ENCODE results near the gene NUCB1.
A peak's percentile ranks its signal among the peaks of the same experiment; 100 is the strongest.
"Not testable (repeated sequence)": the region's sequence is repeated elsewhere in the genome, so short reads cannot be mapped to it uniquely, and the experiment has no call there.

Gene NUCB1

DNA sequence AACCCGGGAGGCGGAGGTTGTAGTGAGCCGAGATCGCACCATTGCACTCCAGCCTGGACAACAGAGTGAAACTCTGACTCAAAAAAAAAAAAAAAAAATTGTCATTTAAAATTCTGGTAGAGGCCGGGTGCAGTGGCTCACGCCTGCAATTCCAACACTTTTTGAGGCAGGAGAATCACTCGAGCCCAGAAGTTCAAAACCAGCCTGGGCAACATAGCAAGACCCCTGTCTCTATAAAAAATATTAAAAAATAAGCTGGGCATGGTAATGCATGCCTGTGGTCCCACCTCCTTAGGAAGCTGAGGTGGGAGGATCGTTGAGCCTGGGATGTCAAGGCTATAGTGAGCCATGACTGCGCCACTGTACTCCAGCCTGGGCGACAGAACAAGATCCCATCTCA is 6.2 kb downstream of the NUCB1 start:
- no peak for DNase-seq

DNA sequence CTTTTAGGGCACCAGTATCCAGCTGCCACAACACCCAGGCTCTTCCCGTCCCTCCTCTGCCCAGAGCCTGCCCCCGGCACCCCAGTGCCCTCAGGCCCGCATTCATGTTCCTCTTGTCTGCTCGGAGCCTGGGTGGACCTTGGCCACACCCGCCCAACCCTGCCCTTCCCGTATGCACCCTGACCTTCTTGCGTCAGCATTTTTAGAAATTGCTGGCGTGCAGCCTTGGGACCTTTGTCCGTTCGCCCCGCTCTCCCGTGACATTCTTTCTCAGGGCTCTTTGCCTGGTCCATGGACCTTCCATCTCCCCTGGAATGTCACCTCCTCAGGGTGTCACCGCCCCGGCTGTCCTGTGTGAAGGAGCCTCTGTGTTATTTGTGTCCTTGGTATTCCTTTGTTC is 7.6 kb downstream of the NUCB1 start:
- DNase-seq = no peak

DNA sequence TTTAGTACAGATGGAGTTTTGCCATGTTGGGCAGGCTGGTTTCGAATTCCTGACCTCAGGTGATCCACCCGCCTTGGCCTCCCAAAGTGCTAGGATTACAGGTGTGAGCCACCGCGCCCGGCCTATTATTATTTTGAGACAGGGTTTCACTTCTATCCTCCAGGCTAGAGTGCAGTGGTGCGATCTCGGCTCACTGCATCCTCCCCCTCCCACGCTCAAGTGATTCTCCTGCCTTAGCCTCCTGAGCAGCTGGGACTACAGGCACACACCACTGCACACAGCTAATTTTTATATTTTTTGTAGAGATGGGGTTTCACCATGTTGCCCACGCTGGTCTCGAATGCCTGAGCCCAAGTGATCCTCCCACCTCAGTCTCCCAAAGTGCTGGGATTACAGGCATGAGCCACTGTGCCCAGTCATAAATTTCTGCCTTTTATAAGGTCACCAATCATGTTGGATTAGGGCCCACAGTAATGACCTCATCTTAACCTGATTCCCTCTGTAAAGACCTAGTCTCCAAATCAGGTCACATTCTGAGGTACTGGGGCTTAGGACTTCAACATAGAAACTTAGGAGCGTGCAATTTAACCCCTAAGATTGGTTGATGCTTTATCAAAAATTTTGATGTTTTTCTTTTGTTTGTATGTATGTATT is 9.4 kb downstream of the NUCB1 start:
- not testable (repeated sequence) for DNase-seq

DNA sequence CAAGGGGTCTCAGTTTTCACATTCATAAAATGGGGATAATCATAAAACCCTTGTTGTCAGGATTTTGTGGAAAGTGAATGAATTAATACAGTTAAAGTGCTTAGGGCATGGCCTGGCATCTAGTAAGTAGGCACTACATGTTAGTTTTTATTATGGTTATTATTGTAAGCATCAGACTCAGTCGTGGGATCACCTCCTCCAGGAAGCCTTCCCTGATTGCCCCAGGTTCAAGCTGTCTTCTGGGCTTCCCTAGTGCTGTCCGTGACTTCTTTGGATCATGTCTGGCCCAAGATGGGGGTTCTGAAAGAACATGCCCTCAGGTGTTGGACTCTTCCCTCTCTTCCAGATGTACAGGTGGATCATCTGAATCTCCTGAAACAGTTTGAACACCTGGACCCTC is 10.7 kb downstream of the NUCB1 start:
- DNase-seq = no peak

DNA sequence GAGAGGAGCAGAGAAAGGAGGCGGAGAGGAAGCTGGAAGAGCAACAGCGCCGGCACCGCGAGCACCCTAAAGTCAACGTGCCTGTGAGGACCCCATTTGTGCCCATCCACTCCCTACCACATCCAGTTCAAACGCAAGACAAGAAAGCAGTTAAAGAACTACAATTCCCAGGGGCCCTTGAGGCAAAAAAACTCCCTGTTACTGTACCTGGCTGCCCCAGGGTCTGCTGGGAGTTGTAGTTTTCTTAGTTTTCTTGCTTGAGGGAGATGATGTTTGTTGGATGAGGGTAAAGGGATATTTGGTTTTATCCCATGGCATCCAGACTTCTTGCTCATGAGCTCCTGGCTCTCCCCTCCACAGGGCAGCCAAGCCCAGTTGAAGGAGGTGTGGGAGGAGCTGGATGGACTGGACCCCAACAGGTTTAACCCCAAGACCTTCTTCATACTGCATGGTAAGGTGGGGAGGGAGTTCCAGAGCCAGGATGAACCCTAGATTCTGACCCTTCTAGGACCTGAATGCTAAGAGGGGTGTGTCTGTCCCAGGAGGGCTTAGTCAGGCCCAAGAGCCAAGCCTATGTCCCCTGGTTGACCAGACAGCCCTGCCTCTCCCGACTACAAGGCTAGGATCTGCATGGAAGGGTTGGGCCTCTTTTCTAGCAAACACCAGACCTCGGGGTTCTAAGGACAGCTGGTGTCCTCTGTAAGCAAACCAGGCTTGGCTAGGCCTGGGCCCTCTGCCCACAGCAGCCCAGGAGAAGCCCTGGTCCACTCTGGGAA is 13.2 kb downstream of the NUCB1 start:
- no peak for DNase-seq

DNA sequence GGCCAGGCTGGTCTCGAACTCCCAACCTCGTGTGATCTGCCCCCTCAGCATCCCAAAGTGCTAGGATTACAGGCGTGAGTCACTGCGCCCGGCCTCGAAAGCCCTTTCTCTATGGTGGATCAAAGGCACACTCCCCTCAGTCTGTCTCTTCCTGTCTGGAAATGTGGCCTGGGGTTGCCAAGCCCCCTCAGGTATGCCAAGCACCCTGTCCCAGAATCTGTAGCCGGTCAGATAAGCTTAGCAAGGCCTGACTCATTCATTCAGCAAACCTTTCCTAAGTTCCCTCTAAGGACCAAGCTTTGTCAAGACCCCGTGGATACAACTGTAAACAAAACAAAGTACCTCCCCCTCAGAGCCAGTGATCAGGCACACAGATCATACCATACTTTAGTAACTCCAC is 14.1 kb downstream of the NUCB1 start:
- no peak for DNase-seq

DNA sequence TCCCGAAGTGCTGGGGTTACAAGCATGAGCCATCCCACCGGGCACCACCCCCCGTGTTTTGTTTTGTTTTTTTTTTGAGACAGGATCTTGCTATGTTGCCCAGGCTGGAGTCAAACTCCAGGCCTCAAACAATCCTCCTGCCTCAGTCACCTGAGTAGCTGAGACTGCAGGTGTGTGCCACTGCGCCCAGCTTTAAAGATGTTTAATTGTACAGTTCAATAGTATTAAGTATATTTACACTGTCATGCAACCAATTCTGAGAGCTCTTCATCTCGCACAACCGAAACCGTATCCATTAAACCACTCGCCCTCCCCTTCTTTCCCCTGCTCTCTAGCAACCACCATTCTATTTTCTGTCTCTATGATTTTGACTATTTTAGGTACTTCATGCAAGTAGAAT is 15.6 kb downstream of the NUCB1 start:
- DNase-seq = no peak

DNA sequence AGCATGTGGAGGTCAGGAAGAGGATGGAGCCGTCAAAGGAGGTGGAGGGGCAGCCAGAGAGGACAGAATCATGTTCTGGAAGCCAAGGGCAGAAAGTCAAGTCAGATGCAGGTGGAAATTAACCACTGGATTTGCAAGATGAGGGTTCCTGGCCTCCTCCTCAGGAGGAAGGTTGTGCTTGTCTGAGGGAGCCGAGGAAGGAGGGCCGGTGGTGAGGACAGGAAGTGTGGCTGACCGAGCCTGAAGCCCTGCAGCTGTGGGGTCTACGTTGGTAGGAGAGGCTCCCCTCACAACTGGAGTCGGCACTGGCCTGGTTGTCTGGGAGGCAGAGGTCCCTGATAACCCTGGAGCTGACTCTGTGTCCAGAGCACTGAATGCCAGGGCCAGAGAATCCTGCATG is 18.0 kb downstream of the NUCB1 start:
- no peak for DNase-seq

DNA sequence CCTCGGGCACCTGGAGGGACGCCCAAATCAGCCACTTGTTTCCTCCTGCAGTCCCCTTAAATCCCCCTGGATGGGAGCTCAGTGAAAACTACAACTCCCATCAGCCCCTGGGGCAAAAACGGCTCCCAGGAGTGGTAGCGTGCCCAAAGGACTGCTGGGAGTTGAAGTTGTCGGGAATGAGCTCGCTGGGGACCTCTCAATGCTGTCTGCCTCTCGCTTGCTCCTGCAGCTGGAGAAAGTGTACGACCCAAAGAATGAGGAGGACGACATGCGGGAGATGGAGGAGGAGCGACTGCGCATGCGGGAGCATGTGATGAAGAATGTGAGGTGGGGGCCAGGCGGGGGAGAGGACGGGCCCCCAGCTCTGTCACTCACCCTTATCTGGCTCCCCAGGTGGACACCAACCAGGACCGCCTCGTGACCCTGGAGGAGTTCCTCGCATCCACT is 18.7 kb downstream of the NUCB1 start:
- DNase-seq = no peak

DNA sequence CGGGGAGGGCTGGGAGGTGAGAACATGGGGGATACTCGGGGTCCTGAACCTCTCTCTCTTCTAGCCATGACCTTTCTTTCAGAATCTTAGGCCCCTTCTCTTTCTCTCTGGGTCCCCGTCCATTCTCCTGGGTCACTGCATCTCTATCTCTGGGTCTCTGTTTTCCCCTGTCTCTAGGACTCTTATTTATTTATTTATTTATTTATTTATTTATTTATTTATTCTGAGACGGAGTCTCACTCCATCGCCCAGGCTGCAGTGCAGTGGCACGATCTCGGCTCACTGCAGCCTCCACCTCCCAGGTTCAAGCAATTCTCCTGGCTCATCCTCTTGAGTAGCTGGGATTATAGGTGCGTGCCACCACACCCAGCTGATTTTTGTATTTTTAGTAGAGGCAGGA is 19.2 kb downstream of the NUCB1 start:
- not testable (repeated sequence) for DNase-seq

DNA sequence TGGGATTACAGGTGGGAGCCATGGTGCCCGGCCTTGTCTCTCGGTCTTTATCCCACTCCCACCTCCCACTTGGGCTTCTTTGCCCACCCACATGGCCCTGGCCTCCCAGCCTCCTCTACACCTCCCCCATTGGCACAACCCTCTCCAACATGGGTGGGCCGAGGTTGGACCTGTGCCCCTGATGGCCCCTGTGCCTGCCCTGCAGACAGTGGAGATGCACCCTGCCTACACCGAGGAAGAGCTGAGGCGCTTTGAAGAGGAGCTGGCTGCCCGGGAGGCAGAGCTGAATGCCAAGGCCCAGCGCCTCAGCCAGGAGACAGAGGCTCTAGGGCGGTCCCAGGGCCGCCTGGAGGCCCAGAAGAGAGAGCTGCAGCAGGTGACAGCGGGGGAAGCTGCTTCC is 20.8 kb downstream of the NUCB1 start:
- no peak for DNase-seq

DNA sequence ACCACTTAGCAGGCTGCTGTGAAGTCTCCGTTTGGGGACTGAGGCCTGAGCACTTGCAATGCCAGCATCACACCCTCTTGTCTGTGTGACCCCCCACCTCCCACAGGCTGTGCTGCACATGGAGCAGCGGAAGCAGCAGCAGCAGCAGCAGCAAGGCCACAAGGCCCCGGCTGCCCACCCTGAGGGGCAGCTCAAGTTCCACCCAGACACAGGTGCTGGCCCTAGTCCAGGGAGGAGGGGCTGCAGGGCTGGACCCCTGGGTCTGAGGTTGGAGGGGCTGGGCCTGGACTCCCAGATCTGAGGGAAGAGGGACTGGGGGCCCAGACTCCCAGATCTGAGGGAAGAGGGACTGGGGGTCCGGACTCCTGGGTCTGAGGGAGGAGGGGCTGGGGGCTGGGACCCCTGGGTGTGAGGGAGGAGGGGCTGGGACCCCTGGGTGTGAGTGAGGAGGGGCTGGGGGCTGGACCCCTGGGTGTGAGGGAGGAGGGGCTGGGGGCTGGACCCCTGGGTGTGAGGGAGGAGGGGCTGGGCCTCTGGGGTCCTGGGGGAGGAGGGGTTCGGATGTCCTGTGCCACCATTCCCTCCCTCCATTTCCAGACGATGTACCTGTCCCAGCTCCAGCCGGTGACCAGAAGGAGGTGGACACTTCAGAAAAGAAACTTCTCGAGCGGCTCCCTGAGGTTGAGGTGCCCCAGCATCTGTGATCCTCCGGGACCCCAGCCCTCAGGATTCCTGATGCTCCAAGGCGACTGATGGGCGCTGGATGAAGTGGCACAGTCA is 21.8 kb downstream of the NUCB1 start:
- DNase-seq = no peak

DNA sequence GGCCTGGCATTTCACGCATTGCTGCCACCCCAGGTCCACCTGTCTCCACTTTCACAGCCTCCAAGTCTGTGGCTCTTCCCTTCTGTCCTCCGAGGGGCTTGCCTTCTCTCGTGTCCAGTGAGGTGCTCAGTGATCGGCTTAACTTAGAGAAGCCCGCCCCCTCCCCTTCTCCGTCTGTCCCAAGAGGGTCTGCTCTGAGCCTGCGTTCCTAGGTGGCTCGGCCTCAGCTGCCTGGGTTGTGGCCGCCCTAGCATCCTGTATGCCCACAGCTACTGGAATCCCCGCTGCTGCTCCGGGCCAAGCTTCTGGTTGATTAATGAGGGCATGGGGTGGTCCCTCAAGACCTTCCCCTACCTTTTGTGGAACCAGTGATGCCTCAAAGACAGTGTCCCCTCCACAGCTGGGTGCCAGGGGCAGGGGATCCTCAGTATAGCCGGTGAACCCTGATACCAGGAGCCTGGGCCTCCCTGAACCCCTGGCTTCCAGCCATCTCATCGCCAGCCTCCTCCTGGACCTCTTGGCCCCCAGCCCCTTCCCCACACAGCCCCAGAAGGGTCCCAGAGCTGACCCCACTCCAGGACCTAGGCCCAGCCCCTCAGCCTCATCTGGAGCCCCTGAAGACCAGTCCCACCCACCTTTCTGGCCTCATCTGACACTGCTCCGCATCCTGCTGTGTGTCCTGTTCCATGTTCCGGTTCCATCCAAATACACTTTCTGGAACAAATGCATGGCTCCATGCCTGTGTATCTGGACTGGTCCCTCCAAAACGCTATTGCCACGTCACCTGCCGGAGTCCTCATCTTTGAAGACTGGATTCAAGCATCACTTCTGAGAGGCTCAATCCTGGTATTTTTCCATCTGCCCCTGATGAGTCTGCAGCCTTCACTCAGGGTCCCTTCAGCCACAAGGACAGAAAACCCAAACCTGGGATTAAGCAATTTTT is 22.7 kb downstream of the NUCB1 start:
- no peak for DNase-seq

DNA sequence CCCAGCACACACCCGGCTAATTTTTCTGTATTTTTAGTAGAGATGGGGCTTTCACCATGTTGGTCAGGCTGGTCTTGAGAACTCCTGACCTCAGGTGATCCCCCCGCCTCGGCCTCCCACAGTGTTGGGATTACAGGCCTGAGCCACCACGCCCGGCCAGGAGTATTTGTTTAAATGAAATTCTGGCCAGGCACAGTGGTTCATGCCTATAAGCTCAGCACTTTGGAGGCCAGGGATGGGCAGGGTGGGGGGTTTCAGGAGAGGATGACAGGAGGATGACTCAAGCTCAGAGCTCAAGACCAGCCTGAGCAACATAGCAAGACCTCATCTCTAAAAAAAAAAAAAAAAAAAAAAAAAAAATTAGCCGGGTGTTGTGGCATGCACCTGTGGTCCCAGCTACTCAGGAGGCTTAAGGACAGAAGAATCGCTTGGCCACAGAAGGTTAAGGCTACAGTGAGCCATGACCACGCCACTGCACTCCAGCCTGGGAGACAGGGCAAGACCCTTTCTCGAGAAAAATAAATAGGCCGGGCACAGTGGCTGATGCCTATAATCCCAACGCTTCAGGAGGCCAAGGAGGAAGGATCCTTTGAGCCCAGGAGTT is 25.2 kb downstream of the NUCB1 start:
- no peak for DNase-seq

DNA sequence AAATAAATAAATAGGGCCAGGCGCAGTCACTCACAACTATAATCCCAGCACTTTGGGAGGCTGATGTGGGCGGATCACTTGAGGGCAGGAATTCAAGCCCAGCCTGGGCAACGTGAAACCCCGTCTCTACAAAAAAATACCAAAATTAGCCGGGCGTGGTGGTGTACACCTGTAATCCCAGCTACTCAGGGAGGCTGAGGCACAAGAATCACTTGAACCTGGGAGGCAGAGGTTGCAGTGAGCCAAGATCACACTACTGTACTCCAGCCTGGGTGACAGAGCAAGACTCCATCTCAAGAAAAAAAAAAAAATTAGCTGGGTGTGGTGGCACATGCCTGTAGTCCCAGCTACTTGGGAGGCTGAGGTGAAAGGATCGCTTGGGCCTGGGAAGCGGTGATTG is 25.8 kb downstream of the NUCB1 start:
- not testable (repeated sequence) for DNase-seq

DNA sequence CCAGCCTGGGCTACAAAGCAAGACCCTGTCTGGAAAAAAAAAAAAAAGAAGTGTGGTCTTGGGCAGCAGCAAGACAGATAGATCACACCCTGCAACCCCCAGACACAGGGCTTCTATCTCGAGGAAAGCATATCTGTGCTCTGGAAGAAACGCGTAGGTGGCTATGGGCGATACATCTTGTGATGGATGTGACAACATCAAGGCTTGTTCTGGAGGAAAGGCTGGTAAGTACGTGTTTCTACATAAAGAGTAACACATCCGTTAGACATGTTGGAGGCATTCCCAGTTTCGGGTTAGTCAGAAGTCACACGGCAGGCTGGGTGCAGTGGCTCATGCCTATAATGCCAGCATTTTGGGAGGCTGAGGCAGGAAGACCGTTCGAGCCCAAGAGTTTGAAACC is 26.8 kb downstream of the NUCB1 start:
- no peak for DNase-seq

DNA sequence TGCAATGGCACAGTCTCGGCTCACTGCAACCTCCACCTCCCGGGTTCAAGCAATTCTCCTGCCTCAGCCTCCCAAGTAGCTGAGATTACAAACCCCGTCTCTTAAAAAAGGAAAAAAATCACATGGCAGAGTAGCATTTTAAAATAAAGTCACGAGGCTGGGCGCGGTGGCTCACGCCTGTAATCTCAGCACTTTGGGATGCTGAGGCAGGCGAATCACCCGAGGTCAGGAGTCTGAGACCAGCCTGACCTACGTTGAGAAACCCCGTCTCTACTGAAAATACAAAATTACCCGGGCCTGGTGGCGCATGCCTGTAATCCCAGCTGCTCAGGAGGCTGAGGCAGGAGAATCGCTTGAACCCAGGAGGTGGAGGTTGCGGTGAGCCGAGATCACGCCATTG is 27.6 kb downstream of the NUCB1 start:
- not testable (repeated sequence) for DNase-seq

DNA sequence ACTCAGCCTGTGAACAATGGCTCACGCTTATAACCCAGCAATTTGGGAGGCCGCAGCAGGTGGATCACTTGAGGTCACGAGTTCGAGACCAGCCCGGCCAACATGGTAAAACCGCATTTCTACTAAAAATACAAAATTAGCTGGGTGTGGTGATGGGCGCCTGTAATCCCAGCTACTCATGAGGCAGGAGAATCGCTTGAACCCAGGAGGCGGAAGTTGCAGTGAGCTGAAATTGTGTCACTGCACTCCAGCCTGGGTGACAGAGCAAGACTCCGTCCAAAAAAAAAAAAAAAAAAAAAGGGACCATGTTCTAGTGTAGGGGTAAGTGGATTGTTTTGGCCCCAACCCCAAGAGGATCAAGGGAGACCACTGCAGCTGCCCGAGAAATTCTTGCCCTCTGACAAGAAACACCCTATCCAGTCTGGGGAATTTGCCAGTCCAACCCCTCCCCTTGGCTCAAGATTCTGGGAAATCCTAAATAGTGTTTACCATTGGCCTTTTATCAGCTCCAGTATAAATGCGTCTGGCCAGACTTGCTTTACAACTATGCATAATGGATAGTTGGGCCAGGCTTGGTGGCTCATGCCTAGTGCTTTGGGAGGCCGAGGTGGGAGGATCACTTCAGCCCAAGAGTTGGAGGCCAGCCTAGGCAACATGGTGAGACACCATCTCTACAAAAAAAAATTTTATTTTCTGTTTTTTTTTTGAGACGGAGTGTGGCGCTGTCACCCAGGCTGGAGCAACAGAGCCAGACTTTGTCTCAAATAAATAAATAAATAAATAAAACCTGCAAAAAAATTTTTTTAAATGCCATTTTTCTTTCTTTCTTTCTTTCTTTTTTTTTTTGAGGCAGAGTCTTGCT is 28.3 kb downstream of the NUCB1 start:
- no peak for DNase-seq

DNA sequence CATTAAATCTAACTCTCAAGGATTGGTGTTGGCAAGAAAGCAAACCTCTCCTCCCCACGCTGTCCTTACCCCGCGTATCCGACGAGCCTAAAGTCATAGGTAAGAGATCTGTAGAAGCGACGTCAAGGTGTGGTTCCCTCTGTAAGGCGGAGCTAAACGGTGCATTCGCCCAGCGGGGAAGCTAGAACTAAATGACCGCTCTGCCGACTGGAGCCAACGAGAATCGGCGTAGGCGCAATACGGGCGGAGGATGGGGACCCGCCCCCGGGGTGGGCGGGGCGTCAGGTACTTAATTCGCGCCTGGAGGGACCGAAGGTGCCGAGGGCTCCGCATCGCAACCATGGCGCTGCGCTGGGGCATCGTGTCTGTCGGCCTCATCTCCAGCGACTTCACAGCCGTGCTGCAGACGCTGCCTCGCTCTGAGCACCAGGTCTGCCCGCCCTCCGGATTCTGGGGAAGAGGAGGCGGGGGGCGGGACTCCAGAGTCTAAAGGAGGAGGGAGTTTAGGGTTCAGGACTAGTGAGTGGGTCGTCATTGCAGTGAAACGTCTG is 33.3 kb downstream of the NUCB1 start, which contains the start of gene DHDH:
Gene DHDH, plus strand, starts transcription at position 318 of the 551 bp plus-strand sequence. Its CDS starts 23 bp downstream, at position 341.
- DNase-seq = peak; percentile 85

DNA sequence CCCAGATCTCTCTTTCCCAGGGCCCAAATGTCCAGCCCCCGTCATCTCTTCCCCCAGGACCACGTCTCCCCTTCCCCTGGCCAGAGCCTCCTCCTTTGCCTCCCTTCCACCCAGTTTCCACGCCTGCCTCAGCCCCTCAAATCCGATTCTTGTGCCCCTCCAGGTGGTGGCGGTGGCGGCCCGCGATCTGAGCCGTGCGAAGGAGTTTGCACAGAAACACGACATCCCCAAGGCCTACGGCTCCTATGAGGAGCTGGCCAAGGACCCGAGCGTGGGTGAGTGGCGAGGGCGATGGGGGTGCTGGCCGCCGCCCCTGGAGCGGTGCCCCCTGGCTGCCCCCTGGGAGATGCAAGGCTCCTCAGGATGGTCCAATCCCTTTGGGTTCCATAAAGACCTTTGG is 34.7 kb downstream of the NUCB1 start:
- no peak for DNase-seq

DNA sequence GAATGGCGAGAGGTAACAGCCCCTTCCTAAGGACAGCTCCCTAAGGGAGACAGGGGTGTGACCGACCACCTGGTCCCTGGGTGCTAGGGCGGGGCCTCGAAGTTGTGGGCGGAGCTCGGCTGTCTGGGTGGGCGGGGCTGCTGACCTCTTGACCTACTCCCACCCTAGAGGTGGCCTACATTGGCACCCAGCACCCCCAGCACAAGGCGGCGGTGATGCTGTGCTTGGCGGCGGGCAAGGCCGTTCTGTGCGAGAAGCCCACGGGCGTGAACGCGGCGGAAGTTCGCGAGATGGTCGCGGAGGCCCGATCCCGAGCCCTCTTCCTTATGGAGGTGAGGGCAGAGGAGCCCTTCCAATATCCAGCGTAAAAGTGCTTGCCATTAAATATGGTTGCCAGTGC is 35.8 kb downstream of the NUCB1 start:
- DNase-seq = no peak
